Lower leg skin (tissue), 3 donors: ENCODE data around the gene CLIP4.

Experiments used
- POLR2A ChIP-seq, 2 donors: fragments of 450-650 bp; IDR thresholded peaks; one replicate each; pipeline ENCODE4 v1.6.1; 2016 to 2017; ENCODE audit warnings: antibody characterized with exemption in 2 of 2, mild to moderate bottlenecking in 1 of 2, moderate library complexity in 1 of 2
- TF ChIP-seq, protein P1 (sequence below), 3 donors: fragments of 450-650 bp; IDR thresholded peaks; one replicate each; pipeline ENCODE4 v1.5.1; 2016; ENCODE audit warnings: antibody characterized with exemption in 3 of 3, mild to moderate bottlenecking in 3 of 3, moderate library complexity in 2 of 3

DNA sequence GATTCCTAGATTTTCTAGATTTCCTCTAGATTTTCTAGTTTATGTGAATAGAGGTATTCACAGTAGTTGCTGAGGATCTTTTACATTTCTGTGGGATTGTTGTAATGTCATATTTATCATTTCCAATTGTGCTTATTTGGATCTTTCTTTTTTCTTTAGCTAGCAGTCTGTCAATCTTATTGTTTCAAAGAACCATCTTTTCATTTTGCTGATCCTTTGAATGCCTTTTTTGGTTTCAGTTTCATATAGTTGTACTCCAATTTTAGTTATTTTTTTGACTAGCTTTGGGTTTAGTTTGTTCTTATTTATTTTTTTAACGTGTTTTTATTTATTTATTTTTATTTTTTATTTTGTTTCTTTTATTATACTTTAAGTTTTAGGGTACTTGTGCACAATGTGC lies 24.5 kb downstream of the CLIP4 start:
- TF ChIP-seq, protein P1, sequence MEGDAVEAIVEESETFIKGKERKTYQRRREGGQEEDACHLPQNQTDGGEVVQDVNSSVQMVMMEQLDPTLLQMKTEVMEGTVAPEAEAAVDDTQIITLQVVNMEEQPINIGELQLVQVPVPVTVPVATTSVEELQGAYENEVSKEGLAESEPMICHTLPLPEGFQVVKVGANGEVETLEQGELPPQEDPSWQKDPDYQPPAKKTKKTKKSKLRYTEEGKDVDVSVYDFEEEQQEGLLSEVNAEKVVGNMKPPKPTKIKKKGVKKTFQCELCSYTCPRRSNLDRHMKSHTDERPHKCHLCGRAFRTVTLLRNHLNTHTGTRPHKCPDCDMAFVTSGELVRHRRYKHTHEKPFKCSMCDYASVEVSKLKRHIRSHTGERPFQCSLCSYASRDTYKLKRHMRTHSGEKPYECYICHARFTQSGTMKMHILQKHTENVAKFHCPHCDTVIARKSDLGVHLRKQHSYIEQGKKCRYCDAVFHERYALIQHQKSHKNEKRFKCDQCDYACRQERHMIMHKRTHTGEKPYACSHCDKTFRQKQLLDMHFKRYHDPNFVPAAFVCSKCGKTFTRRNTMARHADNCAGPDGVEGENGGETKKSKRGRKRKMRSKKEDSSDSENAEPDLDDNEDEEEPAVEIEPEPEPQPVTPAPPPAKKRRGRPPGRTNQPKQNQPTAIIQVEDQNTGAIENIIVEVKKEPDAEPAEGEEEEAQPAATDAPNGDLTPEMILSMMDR (IDR thresholded peaks at IDR 0.05): no peak
- TF ChIP-seq POLR2A (IDR thresholded peaks at IDR 0.05): no peak
